ENCODE data around the gene SPART. TPM values are rescaled to one million over a fixed set of nuclear protein-coding genes. Genes with fewer than 3 reads are reported as not detected.

The SPART gene
- total RNA-seq, 1 experiment from 2014 or later = 0.12 TPM

DNA sequence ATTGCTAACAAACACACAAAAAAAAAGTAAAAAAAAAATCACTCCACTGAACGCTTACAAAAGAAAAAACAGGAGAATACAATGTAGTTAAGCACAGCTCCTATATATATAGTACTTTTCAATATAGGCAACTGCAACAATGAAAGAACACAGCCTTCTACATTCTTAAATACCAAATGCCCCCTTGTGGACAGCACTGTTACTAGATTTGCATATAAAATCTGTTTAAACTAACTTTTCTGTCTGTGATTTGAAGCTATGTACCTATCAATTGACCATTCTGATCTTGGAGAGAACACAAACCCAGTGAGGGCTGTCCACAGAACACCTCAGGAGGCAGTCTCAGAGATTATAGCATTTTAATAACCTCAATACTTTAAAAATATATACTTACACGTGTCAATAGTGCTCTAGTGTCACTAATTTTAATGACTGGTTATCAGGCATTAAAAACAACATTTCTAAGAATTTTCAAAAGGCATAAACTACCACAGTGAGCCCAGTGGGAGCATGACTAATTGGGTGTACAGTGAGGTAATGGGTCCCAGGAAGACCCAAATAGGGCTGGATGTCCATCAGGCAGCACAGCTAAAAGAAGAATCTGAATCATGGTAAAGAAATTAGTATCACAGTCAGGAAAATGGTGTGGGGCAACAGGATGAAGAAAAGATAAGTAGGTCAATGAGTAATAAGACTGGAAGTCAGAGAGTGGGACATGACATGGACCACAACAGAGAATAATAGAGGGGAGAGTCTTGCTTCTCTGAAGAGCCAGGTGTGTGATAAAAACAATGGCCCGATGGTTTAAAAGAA is 70.8 kb downstream of the SPART start:
- Histone ChIP-seq H3K9me3 (ENCODE audit: control insufficient read depth in 1 of 2, insufficient read depth in 1 of 2, low read depth in 1 of 2, low read length in 2 of 2) (0 out of 4 replicates have a peak, but pooled peaks cover 0 to 7% of the 10 kb centered on the region in 2 experiments), H2AFZ (ENCODE audit: low read depth, low read length, poor library complexity, severe bottlenecking) (no peak overlapping the region), H3K4me3 (replicated peaks in 1 of 2; ENCODE audit: low read depth in 1 of 2, low read length in 2 of 2) (no peak overlapping the region), H3K4me2 (ENCODE audit: low read length) (no peak overlapping the region), H3K9ac (ENCODE audit: low read length) (no peak overlapping the region), H3K79me2 (ENCODE audit: insufficient read depth, low read length) (no peaks in the 10 kb centered on the region), H3K9me2 (ENCODE audit: insufficient read depth) (no peaks in the 10 kb centered on the region), H3K4me1 (ENCODE audit: control insufficient read depth in 1 of 2, insufficient read depth in 2 of 2, low read length in 2 of 2) (no peaks in the 10 kb centered on the region), H3K27ac (ENCODE audit: low read depth, low read length) (no peak overlapping the region), H4K20me1 (ENCODE audit: insufficient read depth) (no peaks in the 10 kb centered on the region), H3K27me3 (ENCODE audit: insufficient read depth, low read length) (no peaks in the 10 kb centered on the region), H3K36me3 (ENCODE audit: control insufficient read depth in 1 of 2, insufficient read depth in 2 of 2, low read length in 2 of 2) (no peaks in the 10 kb centered on the region)
- DNase-seq (ENCODE audit: low read depth, low spot score) (no peak), ATAC-seq (no peak)
- intact Hi-C loops (cut with micrococcal nuclease) = no loop called here
- no TSS peak for BruUV-seq (replicated peaks)
- ChIA-PET POLR2A (interaction anchor here (0.7 kb wide), 1 partner anchor 11 kb away, joined by 3 read pairs; no protein-coding TSS in a partner anchor), RAD21 (ENCODE audit: low non-redundant PET in 1 of 2, low total read pairs in 2 of 2, uncharacterized antibody in 2 of 2, unreplicated experiment in 2 of 2) (no interaction called here), CTCF (interaction anchor here (2.2 kb wide), 1 partner anchor 297 kb away, joined by 26 read pairs; no protein-coding TSS in a partner anchor)
- peak in 2 of 3 experiments; percentile 20 to 37; a peak in 3 of 6 replicates for TF ChIP-seq CTCF (IDR thresholded peaks at IDR 0.05 in 2 of 3, conservative IDR thresholded peaks at IDR 0.05 in 1 of 3; ENCODE audit: borderline replicate concordance in 1 of 3, insufficient read depth in 1 of 3, low read depth in 2 of 3, low read length in 2 of 3)
- no peak for TF ChIP-seq MAX (IDR thresholded peaks at IDR 0.05)
- no peak for TF ChIP-seq SIN3A (IDR thresholded peaks at IDR 0.05; ENCODE audit: low read depth)
- no peak for TF ChIP-seq POLR2AphosphoS5 (IDR thresholded peaks at IDR 0.05; ENCODE audit: low read depth, low read length)
- no peak for TF ChIP-seq ZFX (IDR thresholded peaks at IDR 0.05)

- Histone ChIP-seq H3K36me3 (ENCODE audit: control insufficient read depth in 1 of 2, insufficient read depth in 2 of 2, low read length in 2 of 2) (no peaks in the 10 kb centered on the region), H3K79me2 (ENCODE audit: insufficient read depth, low read length) (no peaks in the 10 kb centered on the region), H3K9ac (ENCODE audit: low read length) (no peak overlapping the region), H3K9me3 (ENCODE audit: control insufficient read depth in 1 of 2, insufficient read depth in 1 of 2, low read depth in 1 of 2, low read length in 2 of 2) (0 out of 4 replicates have a peak, but pooled peaks cover 0 to 7% of the 10 kb centered on the region in 2 experiments), H2AFZ (ENCODE audit: low read depth, low read length, poor library complexity, severe bottlenecking) (no peak overlapping the region), H3K4me1 (ENCODE audit: control insufficient read depth in 1 of 2, insufficient read depth in 2 of 2, low read length in 2 of 2) (no peaks in the 10 kb centered on the region), H3K4me2 (ENCODE audit: low read length) (no peak overlapping the region), H3K27me3 (ENCODE audit: insufficient read depth, low read length) (no peaks in the 10 kb centered on the region), H4K20me1 (ENCODE audit: insufficient read depth) (no peaks in the 10 kb centered on the region), H3K4me3 (replicated peaks in 1 of 2; ENCODE audit: low read depth in 1 of 2, low read length in 2 of 2) (no peak overlapping the region), H3K9me2 (ENCODE audit: insufficient read depth) (no peaks in the 10 kb centered on the region), H3K27ac (ENCODE audit: low read depth, low read length) (no peak overlapping the region)
- POLR2A ChIA-PET = no interaction called here
- no TSS peak for BruUV-seq (replicated peaks)
- intact Hi-C loops (cut with micrococcal nuclease) = no loop called here
- CTCF ChIA-PET = no interaction called here
- DNase-seq (ENCODE audit: low read depth, low spot score) = no peak
- RAD21 ChIA-PET (ENCODE audit: low non-redundant PET in 1 of 2, low total read pairs in 2 of 2, uncharacterized antibody in 2 of 2, unreplicated experiment in 2 of 2) = no interaction called here
- no peak for ATAC-seq
- TF ChIP-seq TCF7L2 (IDR thresholded peaks at IDR 0.05; ENCODE audit: borderline replicate concordance, extremely low read depth, insufficient read depth, insufficient read length) (no peak), YY1 (IDR thresholded peaks at IDR 0.05; ENCODE audit: extremely low read depth, insufficient replicate concordance, low read depth, low read length) (no peak), ZNF274 (IDR thresholded peaks at IDR 0.05; ENCODE audit: low read depth, low read length) (no peak), ZFX (IDR thresholded peaks at IDR 0.05) (no peak), EZH2phosphoT487 (IDR thresholded peaks at IDR 0.05; ENCODE audit: borderline replicate concordance) (no peak), CTCF (IDR thresholded peaks at IDR 0.05 in 2 of 3, conservative IDR thresholded peaks at IDR 0.05 in 1 of 3; ENCODE audit: borderline replicate concordance in 1 of 3, insufficient read depth in 1 of 3, low read depth in 2 of 3, low read length in 2 of 3) (no peak)
Measured at GRCh38 chr13:36273431-36273830, 72.8 kb downstream of the SPART start.
